ENCODE data around the gene EPHB2. TPM values are rescaled to one million over a fixed set of nuclear protein-coding genes. Genes with fewer than 3 reads are reported as not detected.

EPHB2 gene
- total and polyA plus RNA-seq, 2 of the 8 experiments (the other 6 are each of a cell fraction or from before 2014, with no cell fraction given) = 15.8 to 17.2 TPM

- no peak for TF ChIP-seq CHD7 (IDR thresholded peaks at IDR 0.05; ENCODE audit: insufficient replicate concordance, low read length)
- TF ChIP-seq RFX5 (IDR thresholded peaks at IDR 0.05; ENCODE audit: borderline replicate concordance, low read depth, low read length) = no peak
Observed at GRCh38 chr1:22793647-22794046, 83.0 kb downstream of the EPHB2 start (continued).
